ENCODE measurements around the gene RABEP1. TPM values are rescaled to one million over a fixed set of nuclear protein-coding genes. Genes with fewer than 3 reads are reported as not detected.

RABEP1 gene
- total RNA-seq, 1 donor from 2014 or later: 33.4 TPM

GRCh38 chr17:5419959-5420653 lies 138.0 kb downstream of the RABEP1 start, which contains the start of gene RPAIN:
Gene RPAIN (plus strand): TSS chr17:5420182. CDS start chr17:5420211, 29 bp downstream.
- Histone ChIP-seq H3K9me3 (no peaks in the 10 kb centered on the region), H3K36me3 (peaks cover 0 to 26% of the 10 kb centered on the region in 2 donors), H3K4me1 (peaks cover 36% of the 10 kb centered on the region), H3K4me3 (peak within 1 kb of the TSS; percentile 66 to 86), H3K27ac (peak within 1 kb of the TSS; percentile 87), H3K27me3 (no peaks in the 10 kb centered on the region)
- peak in 1 of 2 donors; percentile 98 for DNase-seq (ENCODE audit: extremely low spot score in 2 of 2)
- intact Hi-C loops (cut with DNase I): no loop called here
- peak in 1 of 2 donors; percentile 44 for TF ChIP-seq POLR2A (IDR thresholded peaks at IDR 0.05)
- peak; percentile 68 to 79 for TF ChIP-seq POLR2AphosphoS5 (IDR thresholded peaks at IDR 0.05; ENCODE audit: insufficient read depth in 1 of 2, low read depth in 1 of 2)
- TF ChIP-seq CTCF (IDR thresholded peaks at IDR 0.05): no peak

GRCh38 chr17:5422505-5422904 lies 140.4 kb downstream of the RABEP1 start:
- no peaks in the 10 kb centered on the region for H3K27me3 ChIP-seq
- no peak overlapping the region for H3K27ac ChIP-seq
- intact Hi-C loops (cut with DNase I): no loop called here
- no peaks in the 10 kb centered on the region for H3K9me3 ChIP-seq
- TF ChIP-seq POLR2AphosphoS5 (IDR thresholded peaks at IDR 0.05; ENCODE audit: insufficient read depth in 1 of 2, low read depth in 1 of 2) (no peak), CTCF (IDR thresholded peaks at IDR 0.05) (no peak)
- H3K4me1 ChIP-seq: peaks cover 25% of the 10 kb centered on the region
- peaks cover 0 to 42% of the 10 kb centered on the region in 2 donors for H3K36me3 ChIP-seq
- H3K4me3 ChIP-seq: no peak overlapping the region
- DNase-seq (ENCODE audit: extremely low spot score in 2 of 2): no peak

- TF ChIP-seq POLR2AphosphoS5 (IDR thresholded peaks at IDR 0.05; ENCODE audit: insufficient read depth in 1 of 2, low read depth in 1 of 2) (no peak), CTCF (IDR thresholded peaks at IDR 0.05) (no peak), POLR2A (IDR thresholded peaks at IDR 0.05) (no peak)
- DNase-seq (ENCODE audit: extremely low spot score in 2 of 2): no peak
- no peak overlapping the region for H3K27ac ChIP-seq
- no peak overlapping the region for H3K4me3 ChIP-seq
- peaks cover 0 to 64% of the 10 kb centered on the region in 2 donors for H3K36me3 ChIP-seq
- no peaks in the 10 kb centered on the region for H3K27me3 ChIP-seq
- no peaks in the 10 kb centered on the region for H3K9me3 ChIP-seq
- peaks cover 12% of the 10 kb centered on the region for H3K4me1 ChIP-seq
- intact Hi-C loops (cut with DNase I): no loop called here
These were observed 142.8 kb downstream of the RABEP1 start for GRCh38 chr17:5424909-5425308.

- Histone ChIP-seq H3K27me3 (no peaks in the 10 kb centered on the region), H3K36me3 (peaks cover 0 to 74% of the 10 kb centered on the region in 2 donors), H3K9me3 (no peaks in the 10 kb centered on the region), H3K4me3 (no peak overlapping the region), H3K27ac (no peak overlapping the region), H3K4me1 (peaks cover 7% of the 10 kb centered on the region)
- no peak for TF ChIP-seq POLR2AphosphoS5 (IDR thresholded peaks at IDR 0.05; ENCODE audit: insufficient read depth in 1 of 2, low read depth in 1 of 2)
- TF ChIP-seq CTCF (IDR thresholded peaks at IDR 0.05): no peak
- no peak for TF ChIP-seq POLR2A (IDR thresholded peaks at IDR 0.05)
- no peak for DNase-seq (ENCODE audit: extremely low spot score in 2 of 2)
- intact Hi-C loops (cut with DNase I): no loop called here
These were observed 143.7 kb downstream of the RABEP1 start for GRCh38 chr17:5425826-5426225.

GRCh38 chr17:5429191-5429887 lies 147.3 kb downstream of the RABEP1 start:
- H3K36me3 ChIP-seq: peaks cover 3 to 93% of the 10 kb centered on the region in 2 donors
- no peak for TF ChIP-seq POLR2AphosphoS5 (IDR thresholded peaks at IDR 0.05; ENCODE audit: insufficient read depth in 1 of 2, low read depth in 1 of 2)
- TF ChIP-seq CTCF (IDR thresholded peaks at IDR 0.05): no peak
- no peak for TF ChIP-seq POLR2A (IDR thresholded peaks at IDR 0.05)
- H3K27ac ChIP-seq: no peak overlapping the region
- H3K4me3 ChIP-seq: no peak overlapping the region
- no peak for DNase-seq (ENCODE audit: extremely low spot score in 2 of 2)
- no peaks in the 10 kb centered on the region for H3K27me3 ChIP-seq
- no peaks in the 10 kb centered on the region for H3K9me3 ChIP-seq
- intact Hi-C loops (cut with DNase I): no loop called here
- no peaks in the 10 kb centered on the region for H3K4me1 ChIP-seq
